ENCODE results near the gene SLC7A14.

DNA sequence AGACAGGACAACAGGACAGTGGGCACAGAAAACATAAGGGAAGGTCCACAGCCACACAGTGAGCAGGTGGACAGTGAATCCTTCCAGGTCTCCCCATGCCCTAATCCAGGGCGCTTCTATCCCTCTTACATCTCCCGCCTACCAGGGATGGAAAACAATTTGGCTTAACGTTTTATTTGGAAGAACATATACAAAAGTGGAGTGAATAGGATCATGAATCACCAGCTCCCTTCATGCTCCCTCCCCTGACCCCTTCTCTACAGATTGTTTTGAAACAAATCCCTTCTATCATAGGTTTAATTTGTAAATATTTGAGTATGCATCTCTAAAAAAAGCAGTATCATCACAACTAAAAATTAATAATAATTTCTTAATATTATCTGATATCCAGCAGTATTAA, 114.7 kb downstream of the SLC7A14 start:
- TF ChIP-seq, protein P1, sequence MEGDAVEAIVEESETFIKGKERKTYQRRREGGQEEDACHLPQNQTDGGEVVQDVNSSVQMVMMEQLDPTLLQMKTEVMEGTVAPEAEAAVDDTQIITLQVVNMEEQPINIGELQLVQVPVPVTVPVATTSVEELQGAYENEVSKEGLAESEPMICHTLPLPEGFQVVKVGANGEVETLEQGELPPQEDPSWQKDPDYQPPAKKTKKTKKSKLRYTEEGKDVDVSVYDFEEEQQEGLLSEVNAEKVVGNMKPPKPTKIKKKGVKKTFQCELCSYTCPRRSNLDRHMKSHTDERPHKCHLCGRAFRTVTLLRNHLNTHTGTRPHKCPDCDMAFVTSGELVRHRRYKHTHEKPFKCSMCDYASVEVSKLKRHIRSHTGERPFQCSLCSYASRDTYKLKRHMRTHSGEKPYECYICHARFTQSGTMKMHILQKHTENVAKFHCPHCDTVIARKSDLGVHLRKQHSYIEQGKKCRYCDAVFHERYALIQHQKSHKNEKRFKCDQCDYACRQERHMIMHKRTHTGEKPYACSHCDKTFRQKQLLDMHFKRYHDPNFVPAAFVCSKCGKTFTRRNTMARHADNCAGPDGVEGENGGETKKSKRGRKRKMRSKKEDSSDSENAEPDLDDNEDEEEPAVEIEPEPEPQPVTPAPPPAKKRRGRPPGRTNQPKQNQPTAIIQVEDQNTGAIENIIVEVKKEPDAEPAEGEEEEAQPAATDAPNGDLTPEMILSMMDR (conservative IDR thresholded peaks at IDR 0.05), result no peak
- no peak for TF ChIP-seq ZFX (IDR thresholded peaks at IDR 0.05)

All from C4-2B (cell line).